SK-N-SH (cell line): ENCODE measurements around the gene HMBS. TPM values are rescaled to one million over a fixed set of nuclear protein-coding genes. Genes with fewer than 3 reads are reported as not detected.
A peak's percentile ranks its signal among the peaks of the same experiment; 100 is the strongest.

ENCODE experiments used
- CTCF ChIA-PET: fragments of 300-600, 350-600 bp; formaldehyde crosslinking; extraction: SDS; loops from one replicate; lab custom pipeline; 2021; lab: Yijun Ruan, JAX
- POLR2A ChIA-PET: fragments of 350-600 bp; sonication (Branson Sonifier 250); formaldehyde crosslinking; extraction: SDS; loops from one replicate; lab custom pipeline; 2020; ENCODE audit warnings: antibody characterized with exemption, inconsistent platforms; lab: Yijun Ruan, JAX
- DNase-seq: peaks from one replicate; pipeline ENCODE4 v3.0.0; 2012
- H2AFZ ChIP-seq: fragments of 200-600 bp; sonication (generic); 2 replicates; pipeline ENCODE4 v1.8.1; 2016; ENCODE audit warnings: antibody characterized with exemption, mild to moderate bottlenecking, low read depth
- H3F3A ChIP-seq: fragments of 200-600 bp; sonication (generic); replicated peaks from 2 replicates; pipeline ENCODE3; 2016; ENCODE audit warnings: antibody characterized with exemption, mild to moderate bottlenecking; ENCODE audit not compliant: insufficient read depth
- H3K27ac ChIP-seq, 2 experiments: fragments of 200-500 bp in 1 of 2; fragments of 200-600 bp in 1 of 2; sonication (Bioruptor generic) in 1 of 2; sonication (generic), shearing (Covaris generic) in 1 of 2; 2 replicates each; pipeline versions ENCODE4 v1.5.1 to v1.6.1; 2014 to 2016; ENCODE audit warnings: low read depth in 2 of 2, inconsistent platforms in 1 of 2, low read length in 1 of 2, mild to moderate bottlenecking in 1 of 2, mixed read lengths in 1 of 2
- H3K27me3 ChIP-seq: fragments of 200-600 bp; sonication (generic), shearing (Covaris generic); 2 replicates; pipeline ENCODE4 v1.6.1; 2016; ENCODE audit warnings: mixed run types; ENCODE audit not compliant: insufficient read depth
- H3K36me3 ChIP-seq, 2 experiments: fragments of 200-500 bp in 1 of 2; fragments of 200-600 bp in 1 of 2; sonication (Bioruptor generic) in 1 of 2; sonication (generic) in 1 of 2; replicated peaks in 1 of 2; 2 replicates each; pipeline versions ENCODE3 to v1.5.1; 2014 to 2016; ENCODE audit warnings: low read length in 1 of 2, mild to moderate bottlenecking in 1 of 2; ENCODE audit not compliant: insufficient read depth in 2 of 2, control insufficient read depth in 1 of 2
- H3K4me1 ChIP-seq, 2 experiments: fragments of 200-500 bp in 1 of 2; fragments of 200-600 bp in 1 of 2; sonication (Bioruptor generic) in 1 of 2; sonication (generic), shearing (Covaris generic) in 1 of 2; 2 replicates each; pipeline versions ENCODE4 v1.5.1 to v1.6.1; 2014 to 2016; ENCODE audit warnings: low read depth in 1 of 2, low read length in 1 of 2, mixed run types in 1 of 2; ENCODE audit not compliant: insufficient read depth in 2 of 2, control insufficient read depth in 1 of 2
- H3K4me2 ChIP-seq: fragments of 200-600 bp; sonication (generic), shearing (Covaris generic); 2 replicates; pipeline ENCODE4 v1.6.1; 2017; ENCODE audit warnings: mixed run types
- H3K4me3 ChIP-seq, 2 experiments: fragments of 200-500 bp in 1 of 2; fragments of 200-600 bp in 1 of 2; sonication (Bioruptor generic) in 1 of 2; sonication (generic), shearing (Covaris generic) in 1 of 2; 2 replicates each; pipeline versions ENCODE4 v1.5.1 to v1.8.1; 2014 to 2016; ENCODE audit warnings: low read depth in 2 of 2, inconsistent platforms in 1 of 2, low read length in 1 of 2, mild to moderate bottlenecking in 1 of 2, mixed read lengths in 1 of 2, moderate library complexity in 1 of 2
- H3K79me2 ChIP-seq: fragments of 200-600 bp; sonication (generic); 2 replicates; pipeline ENCODE4 v1.8.1; 2017; ENCODE audit warnings: mild to moderate bottlenecking; ENCODE audit not compliant: insufficient read depth
- H3K9ac ChIP-seq: fragments of 200-600 bp; sonication (generic); 2 replicates; pipeline ENCODE4 v1.6.1; 2017; ENCODE audit warnings: mixed run types
- H3K9me2 ChIP-seq: fragments of 200-600 bp; sonication (generic); 2 replicates; pipeline ENCODE4 v1.6.1; 2017; ENCODE audit warnings: mixed run types
- H3K9me3 ChIP-seq: fragments of 200-600 bp; sonication (generic); 2 replicates; pipeline ENCODE4 v1.6.1; 2017; ENCODE audit warnings: mixed run types, mild to moderate bottlenecking, moderate library complexity
- H4K20me1 ChIP-seq: fragments of 200-600 bp; sonication (generic); 2 replicates; pipeline ENCODE4 v1.6.1; 2017; ENCODE audit warnings: mild to moderate bottlenecking, mixed run types; ENCODE audit not compliant: insufficient read depth
- ELF1 ChIP-seq: IDR thresholded peaks from 2 replicates; pipeline ENCODE4 v1.4.0; 2012
- EP300 ChIP-seq, 2 experiments: IDR thresholded peaks; 2 replicates each; pipeline versions ENCODE4 v1.4.0 to v1.6.1; 2012; ENCODE audit warnings: borderline replicate concordance in 1 of 2, low read depth in 1 of 2, low read length in 1 of 2
- GABPA ChIP-seq: IDR thresholded peaks from 2 replicates; pipeline ENCODE4 v1.4.0; 2012; ENCODE audit warnings: low read depth, mild to moderate bottlenecking
- GATA2 ChIP-seq: sonication (generic); formaldehyde crosslinking; IDR thresholded peaks from 2 replicates; pipeline ENCODE4 v1.5.0; 2020; ENCODE audit warnings: mild to moderate bottlenecking, missing genetic modification reagents
- MEF2A ChIP-seq: IDR thresholded peaks from 2 replicates; pipeline ENCODE4 v1.4.0; 2012; ENCODE audit warnings: low read depth, borderline replicate concordance
- MXI1 ChIP-seq: IDR thresholded peaks from 2 replicates; pipeline ENCODE4 v1.6.1; 2012; ENCODE audit warnings: mild to moderate bottlenecking, low read depth, low read length, improper control_type of control experiment
- NRF1 ChIP-seq: IDR thresholded peaks from 2 replicates; pipeline ENCODE4 v1.6.1; 2012; ENCODE audit warnings: low read depth, mild to moderate bottlenecking, low read length
- RAD21 ChIP-seq: IDR thresholded peaks from 2 replicates; pipeline ENCODE4 v1.6.1; 2012; ENCODE audit warnings: mild to moderate bottlenecking, low read length
- RCOR1 ChIP-seq: fragments of 150-350 bp; IDR thresholded peaks from 2 replicates; pipeline ENCODE4 v1.6.1; 2017; ENCODE audit warnings: antibody characterized with exemption, low read length
- RFX5 ChIP-seq: IDR thresholded peaks from 2 replicates; pipeline ENCODE4 v1.6.1; 2012; ENCODE audit warnings: mild to moderate bottlenecking, improper control_type of control experiment, low read length
- RXRA ChIP-seq: IDR thresholded peaks from 2 replicates; pipeline ENCODE4 v1.4.0; 2012; ENCODE audit warnings: low read depth, mild to moderate bottlenecking, borderline replicate concordance
- SMC3 ChIP-seq: IDR thresholded peaks from 2 replicates; pipeline ENCODE4 v1.6.1; 2012; ENCODE audit warnings: low read depth, low read length, improper control_type of control experiment
- TCF12 ChIP-seq: IDR thresholded peaks from 2 replicates; pipeline ENCODE4 v1.4.0; 2012
- YY1 ChIP-seq: IDR thresholded peaks from 2 replicates; pipeline ENCODE4 v1.4.0; 2012; ENCODE audit warnings: low read depth, mild to moderate bottlenecking
- WGBS: methylation state at CpG from one replicate; pipeline ENCODE4 v1.1.6; 2017; ENCODE audit warnings: low lambda C conversion rate; 5-methylcytosine and 5-hydroxymethylcytosine counted together
- polyA plus RNA-seq, 3 experiments: library from polyadenylated mRNA; depleted of rRNA; stranded (reverse); fragments of >200 nt; gene quantifications; 2 replicates each; pipeline ENCODE4 v1.2.3, GENCODE V29; 2012
- TF ChIP-seq, protein P1 (sequence below): IDR thresholded peaks from 2 replicates; pipeline ENCODE4; 2012
- TF ChIP-seq, protein P2 (sequence below): IDR thresholded peaks from 2 replicates; pipeline ENCODE4 v1.4.0; 2012; ENCODE audit warnings: low read depth, borderline replicate concordance
- TF ChIP-seq, protein P3 (sequence below): IDR thresholded peaks from 2 replicates; pipeline ENCODE4 v1.4.0; 2012; ENCODE audit warnings: low read depth, borderline replicate concordance
- TF ChIP-seq, protein P4 (sequence below): IDR thresholded peaks from 2 replicates; pipeline ENCODE4 v1.6.1; 2012; ENCODE audit warnings: mild to moderate bottlenecking, low read depth, low read length, moderate library complexity
- TF ChIP-seq, protein P5 (sequence below): fragments of 200-600 bp; sonication (generic); IDR thresholded peaks from 2 replicates; pipeline ENCODE4 v1.6.1; 2017; ENCODE audit warnings: antibody characterized with exemption, mild to moderate bottlenecking, moderate library complexity

The HMBS gene
- polyA plus RNA-seq, 1 of the 3 experiments (the other 2 are of a cell fraction): 69.4 TPM

DNA sequence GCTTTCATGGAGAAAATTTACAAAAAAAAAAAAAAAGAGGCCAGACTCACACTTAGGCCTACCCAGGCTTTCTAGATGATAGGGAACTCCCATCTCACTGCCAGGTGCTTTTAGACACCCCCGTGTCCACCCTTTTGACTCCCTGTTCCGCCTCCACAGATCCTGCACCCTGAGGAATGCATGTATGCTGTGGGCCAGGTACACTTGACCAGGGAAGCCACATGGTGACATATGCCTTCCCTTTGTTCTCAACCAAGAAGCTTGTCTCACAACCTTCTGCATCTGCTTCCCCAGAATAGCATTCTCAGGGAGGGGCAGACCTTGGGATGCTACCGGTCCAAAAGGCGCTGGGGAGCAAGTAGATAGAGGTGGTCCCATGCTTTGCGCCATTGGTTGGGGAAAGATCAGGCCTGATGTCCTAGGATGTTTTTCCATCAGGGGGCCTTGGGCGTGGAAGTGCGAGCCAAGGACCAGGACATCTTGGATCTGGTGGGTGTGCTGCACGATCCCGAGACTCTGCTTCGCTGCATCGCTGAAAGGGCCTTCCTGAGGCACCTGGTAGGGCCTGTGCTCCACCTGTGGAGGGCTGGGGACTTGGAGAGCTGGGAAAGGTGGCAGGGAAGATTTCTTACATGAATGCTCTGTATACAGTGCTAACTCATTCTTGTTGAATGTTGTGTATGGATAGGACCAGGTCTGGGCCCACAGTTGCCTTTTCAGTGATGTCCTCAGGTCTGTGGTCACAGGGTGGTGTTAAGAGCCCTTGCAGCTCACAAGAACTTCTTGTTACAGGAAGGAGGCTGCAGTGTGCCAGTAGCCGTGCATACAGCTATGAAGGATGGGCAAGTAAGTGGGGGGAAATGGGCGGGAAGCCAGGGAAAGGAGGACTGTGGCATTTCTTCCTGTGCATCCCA lies 7.5 kb downstream of the HMBS start:
- Histone ChIP-seq H3K79me2 (peaks cover 41% of the 10 kb centered on the region), H3K4me2 (peak overlapping the region; percentile 98)
- 85% methylated on average over 13 of the region's 13 CpGs for WGBS

More for the DNA sequence above, 7.5 kb downstream of the HMBS start:
- H3K36me3 ChIP-seq: peaks cover 37 to 48% of the 10 kb centered on the region in 2 experiments
- peaks cover 22 to 23% of the 10 kb centered on the region in 2 experiments; a peak in 2 of 4 replicates for H3K4me1 ChIP-seq
- H3K9me3 ChIP-seq: no peaks in the 10 kb centered on the region
- TF ChIP-seq RAD21 (no peak), RXRA (no peak), SMC3 (no peak), GATA2 (CRISPR knock-in tag) (no peak), YY1 (no peak), NRF1 (no peak), MXI1 (no peak), MEF2A (no peak), ELF1 (no peak), TCF12 (no peak), RCOR1 (no peak), RFX5 (no peak), EP300 (IDR thresholded peaks at IDR 0.05; ENCODE audit: borderline replicate concordance in 1 of 2, low read depth in 1 of 2, low read length in 1 of 2) (no peak), GABPA (no peak)
- TF ChIP-seq, protein P1, sequence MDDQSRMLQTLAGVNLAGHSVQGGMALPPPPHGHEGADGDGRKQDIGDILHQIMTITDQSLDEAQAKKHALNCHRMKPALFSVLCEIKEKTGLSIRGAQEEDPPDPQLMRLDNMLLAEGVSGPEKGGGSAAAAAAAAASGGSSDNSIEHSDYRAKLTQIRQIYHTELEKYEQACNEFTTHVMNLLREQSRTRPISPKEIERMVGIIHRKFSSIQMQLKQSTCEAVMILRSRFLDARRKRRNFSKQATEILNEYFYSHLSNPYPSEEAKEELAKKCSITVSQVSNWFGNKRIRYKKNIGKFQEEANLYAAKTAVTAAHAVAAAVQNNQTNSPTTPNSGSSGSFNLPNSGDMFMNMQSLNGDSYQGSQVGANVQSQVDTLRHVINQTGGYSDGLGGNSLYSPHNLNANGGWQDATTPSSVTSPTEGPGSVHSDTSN: no peak
- TF ChIP-seq, protein P2, sequence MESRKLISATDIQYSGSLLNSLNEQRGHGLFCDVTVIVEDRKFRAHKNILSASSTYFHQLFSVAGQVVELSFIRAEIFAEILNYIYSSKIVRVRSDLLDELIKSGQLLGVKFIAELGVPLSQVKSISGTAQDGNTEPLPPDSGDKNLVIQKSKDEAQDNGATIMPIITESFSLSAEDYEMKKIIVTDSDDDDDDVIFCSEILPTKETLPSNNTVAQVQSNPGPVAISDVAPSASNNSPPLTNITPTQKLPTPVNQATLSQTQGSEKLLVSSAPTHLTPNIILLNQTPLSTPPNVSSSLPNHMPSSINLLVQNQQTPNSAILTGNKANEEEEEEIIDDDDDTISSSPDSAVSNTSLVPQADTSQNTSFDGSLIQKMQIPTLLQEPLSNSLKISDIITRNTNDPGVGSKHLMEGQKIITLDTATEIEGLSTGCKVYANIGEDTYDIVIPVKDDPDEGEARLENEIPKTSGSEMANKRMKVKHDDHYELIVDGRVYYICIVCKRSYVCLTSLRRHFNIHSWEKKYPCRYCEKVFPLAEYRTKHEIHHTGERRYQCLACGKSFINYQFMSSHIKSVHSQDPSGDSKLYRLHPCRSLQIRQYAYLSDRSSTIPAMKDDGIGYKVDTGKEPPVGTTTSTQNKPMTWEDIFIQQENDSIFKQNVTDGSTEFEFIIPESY: no peak
- TF ChIP-seq, protein P3, sequence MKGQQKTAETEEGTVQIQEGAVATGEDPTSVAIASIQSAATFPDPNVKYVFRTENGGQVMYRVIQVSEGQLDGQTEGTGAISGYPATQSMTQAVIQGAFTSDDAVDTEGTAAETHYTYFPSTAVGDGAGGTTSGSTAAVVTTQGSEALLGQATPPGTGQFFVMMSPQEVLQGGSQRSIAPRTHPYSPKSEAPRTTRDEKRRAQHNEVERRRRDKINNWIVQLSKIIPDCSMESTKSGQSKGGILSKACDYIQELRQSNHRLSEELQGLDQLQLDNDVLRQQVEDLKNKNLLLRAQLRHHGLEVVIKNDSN: no peak
- TF ChIP-seq, protein P4, sequence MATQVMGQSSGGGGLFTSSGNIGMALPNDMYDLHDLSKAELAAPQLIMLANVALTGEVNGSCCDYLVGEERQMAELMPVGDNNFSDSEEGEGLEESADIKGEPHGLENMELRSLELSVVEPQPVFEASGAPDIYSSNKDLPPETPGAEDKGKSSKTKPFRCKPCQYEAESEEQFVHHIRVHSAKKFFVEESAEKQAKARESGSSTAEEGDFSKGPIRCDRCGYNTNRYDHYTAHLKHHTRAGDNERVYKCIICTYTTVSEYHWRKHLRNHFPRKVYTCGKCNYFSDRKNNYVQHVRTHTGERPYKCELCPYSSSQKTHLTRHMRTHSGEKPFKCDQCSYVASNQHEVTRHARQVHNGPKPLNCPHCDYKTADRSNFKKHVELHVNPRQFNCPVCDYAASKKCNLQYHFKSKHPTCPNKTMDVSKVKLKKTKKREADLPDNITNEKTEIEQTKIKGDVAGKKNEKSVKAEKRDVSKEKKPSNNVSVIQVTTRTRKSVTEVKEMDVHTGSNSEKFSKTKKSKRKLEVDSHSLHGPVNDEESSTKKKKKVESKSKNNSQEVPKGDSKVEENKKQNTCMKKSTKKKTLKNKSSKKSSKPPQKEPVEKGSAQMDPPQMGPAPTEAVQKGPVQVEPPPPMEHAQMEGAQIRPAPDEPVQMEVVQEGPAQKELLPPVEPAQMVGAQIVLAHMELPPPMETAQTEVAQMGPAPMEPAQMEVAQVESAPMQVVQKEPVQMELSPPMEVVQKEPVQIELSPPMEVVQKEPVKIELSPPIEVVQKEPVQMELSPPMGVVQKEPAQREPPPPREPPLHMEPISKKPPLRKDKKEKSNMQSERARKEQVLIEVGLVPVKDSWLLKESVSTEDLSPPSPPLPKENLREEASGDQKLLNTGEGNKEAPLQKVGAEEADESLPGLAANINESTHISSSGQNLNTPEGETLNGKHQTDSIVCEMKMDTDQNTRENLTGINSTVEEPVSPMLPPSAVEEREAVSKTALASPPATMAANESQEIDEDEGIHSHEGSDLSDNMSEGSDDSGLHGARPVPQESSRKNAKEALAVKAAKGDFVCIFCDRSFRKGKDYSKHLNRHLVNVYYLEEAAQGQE: no peak
- TF ChIP-seq, protein P5, sequence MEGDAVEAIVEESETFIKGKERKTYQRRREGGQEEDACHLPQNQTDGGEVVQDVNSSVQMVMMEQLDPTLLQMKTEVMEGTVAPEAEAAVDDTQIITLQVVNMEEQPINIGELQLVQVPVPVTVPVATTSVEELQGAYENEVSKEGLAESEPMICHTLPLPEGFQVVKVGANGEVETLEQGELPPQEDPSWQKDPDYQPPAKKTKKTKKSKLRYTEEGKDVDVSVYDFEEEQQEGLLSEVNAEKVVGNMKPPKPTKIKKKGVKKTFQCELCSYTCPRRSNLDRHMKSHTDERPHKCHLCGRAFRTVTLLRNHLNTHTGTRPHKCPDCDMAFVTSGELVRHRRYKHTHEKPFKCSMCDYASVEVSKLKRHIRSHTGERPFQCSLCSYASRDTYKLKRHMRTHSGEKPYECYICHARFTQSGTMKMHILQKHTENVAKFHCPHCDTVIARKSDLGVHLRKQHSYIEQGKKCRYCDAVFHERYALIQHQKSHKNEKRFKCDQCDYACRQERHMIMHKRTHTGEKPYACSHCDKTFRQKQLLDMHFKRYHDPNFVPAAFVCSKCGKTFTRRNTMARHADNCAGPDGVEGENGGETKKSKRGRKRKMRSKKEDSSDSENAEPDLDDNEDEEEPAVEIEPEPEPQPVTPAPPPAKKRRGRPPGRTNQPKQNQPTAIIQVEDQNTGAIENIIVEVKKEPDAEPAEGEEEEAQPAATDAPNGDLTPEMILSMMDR: no peak
- H3F3A ChIP-seq: peaks cover 40% of the 10 kb centered on the region
- peak overlapping the region; percentile 84 to 87; a peak in 3 of 4 replicates for H3K4me3 ChIP-seq
- DNase-seq: no peak
- H3K9me2 ChIP-seq: no peaks in the 10 kb centered on the region
- peak overlapping the region; percentile 89; the same call in 1 of the 2 replicates for H3K9ac ChIP-seq
- peak overlapping the region in 1 of 2 experiments; percentile 36; a peak in 2 of 4 replicates for H3K27ac ChIP-seq
- CTCF ChIA-PET: interaction anchor here (0.9 to 3.4 kb wide), 7 partner anchors 11 to 248 kb away, joined by 3 to 20 read pairs (median 4); no protein-coding TSS in a partner anchor
- POLR2A ChIA-PET: interaction anchor here (1.2 kb wide), 1 partner anchor 14 kb away, joined by 3 read pairs; no protein-coding TSS in a partner anchor
- H3K27me3 ChIP-seq: no peaks in the 10 kb centered on the region
- H4K20me1 ChIP-seq: peaks cover 31% of the 10 kb centered on the region
- H2AFZ ChIP-seq: no peak overlapping the region
